ENCODE data around the gene NEK8. TPM values are rescaled to one million over a fixed set of nuclear protein-coding genes. Genes with fewer than 3 reads are reported as not detected.
A peak's percentile ranks its signal among the peaks of the same experiment; 100 is the strongest.

NEK8 gene
- total and polyA plus RNA-seq, 10 donors: 7.3 to 17.6 (median 12.1) TPM

DNA sequence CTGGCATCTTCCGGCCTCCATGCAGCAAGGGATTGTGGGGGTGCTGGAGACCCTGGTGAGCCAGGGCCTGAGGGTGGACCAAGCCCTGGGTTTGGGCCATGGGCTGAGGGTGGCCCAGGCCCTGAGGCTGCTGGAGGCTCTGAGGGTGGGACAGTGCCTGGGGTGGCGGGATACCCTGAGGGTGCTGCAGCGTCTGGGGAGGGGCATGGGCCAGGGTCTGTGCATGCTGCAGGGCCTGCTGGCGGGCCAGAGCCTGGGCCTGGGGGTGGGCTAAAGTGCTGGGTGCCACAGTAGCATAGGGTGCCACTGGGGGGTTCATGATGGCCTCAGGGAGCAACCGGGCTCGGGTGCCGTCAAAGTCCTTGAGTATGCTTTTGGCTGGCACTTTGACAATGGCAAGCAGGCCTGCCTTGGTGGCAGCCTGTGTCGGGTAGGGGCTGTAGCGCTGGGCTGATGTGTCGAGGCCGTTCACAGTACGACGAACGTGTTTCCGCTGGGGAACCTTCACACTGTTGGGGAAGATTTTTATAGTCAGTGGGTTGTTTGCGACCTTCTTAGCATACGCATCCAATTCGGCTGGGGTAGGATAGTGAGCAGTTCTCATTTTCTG is 30.8 kb downstream of the NEK8 start:
- H3K4me3 ChIP-seq: no peak overlapping the region
- intact Hi-C loops (cut with DNase I; ENCODE audit: low total_unique reads): no loop called here
- peak; percentile 68 for DNase-seq
- H3K9me3 ChIP-seq: no peaks in the 10 kb centered on the region
- TF ChIP-seq POLR2AphosphoS5 (IDR thresholded peaks at IDR 0.05) (no peak), POLR2A (IDR thresholded peaks at IDR 0.05) (no peak)
- TF ChIP-seq, protein P1, sequence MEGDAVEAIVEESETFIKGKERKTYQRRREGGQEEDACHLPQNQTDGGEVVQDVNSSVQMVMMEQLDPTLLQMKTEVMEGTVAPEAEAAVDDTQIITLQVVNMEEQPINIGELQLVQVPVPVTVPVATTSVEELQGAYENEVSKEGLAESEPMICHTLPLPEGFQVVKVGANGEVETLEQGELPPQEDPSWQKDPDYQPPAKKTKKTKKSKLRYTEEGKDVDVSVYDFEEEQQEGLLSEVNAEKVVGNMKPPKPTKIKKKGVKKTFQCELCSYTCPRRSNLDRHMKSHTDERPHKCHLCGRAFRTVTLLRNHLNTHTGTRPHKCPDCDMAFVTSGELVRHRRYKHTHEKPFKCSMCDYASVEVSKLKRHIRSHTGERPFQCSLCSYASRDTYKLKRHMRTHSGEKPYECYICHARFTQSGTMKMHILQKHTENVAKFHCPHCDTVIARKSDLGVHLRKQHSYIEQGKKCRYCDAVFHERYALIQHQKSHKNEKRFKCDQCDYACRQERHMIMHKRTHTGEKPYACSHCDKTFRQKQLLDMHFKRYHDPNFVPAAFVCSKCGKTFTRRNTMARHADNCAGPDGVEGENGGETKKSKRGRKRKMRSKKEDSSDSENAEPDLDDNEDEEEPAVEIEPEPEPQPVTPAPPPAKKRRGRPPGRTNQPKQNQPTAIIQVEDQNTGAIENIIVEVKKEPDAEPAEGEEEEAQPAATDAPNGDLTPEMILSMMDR (IDR thresholded peaks at IDR 0.05 in 8 of 11, conservative IDR thresholded peaks at IDR 0.05 in 3 of 11): no peak
- no peak overlapping the region for H3K27ac ChIP-seq
- no peaks in the 10 kb centered on the region for H3K27me3 ChIP-seq (replicated peaks in 1 of 7)
- H3K36me3 ChIP-seq: peaks cover 0 to 76% (median 23%) of the 10 kb centered on the region in 6 donors
- peaks cover 12 to 39% (median 27%) of the 10 kb centered on the region in 6 donors for H3K4me1 ChIP-seq
- 94 to 98% (median 96%) methylated on average over 15 to 18 of the region's 18 CpGs for WGBS, 5 donors

DNA sequence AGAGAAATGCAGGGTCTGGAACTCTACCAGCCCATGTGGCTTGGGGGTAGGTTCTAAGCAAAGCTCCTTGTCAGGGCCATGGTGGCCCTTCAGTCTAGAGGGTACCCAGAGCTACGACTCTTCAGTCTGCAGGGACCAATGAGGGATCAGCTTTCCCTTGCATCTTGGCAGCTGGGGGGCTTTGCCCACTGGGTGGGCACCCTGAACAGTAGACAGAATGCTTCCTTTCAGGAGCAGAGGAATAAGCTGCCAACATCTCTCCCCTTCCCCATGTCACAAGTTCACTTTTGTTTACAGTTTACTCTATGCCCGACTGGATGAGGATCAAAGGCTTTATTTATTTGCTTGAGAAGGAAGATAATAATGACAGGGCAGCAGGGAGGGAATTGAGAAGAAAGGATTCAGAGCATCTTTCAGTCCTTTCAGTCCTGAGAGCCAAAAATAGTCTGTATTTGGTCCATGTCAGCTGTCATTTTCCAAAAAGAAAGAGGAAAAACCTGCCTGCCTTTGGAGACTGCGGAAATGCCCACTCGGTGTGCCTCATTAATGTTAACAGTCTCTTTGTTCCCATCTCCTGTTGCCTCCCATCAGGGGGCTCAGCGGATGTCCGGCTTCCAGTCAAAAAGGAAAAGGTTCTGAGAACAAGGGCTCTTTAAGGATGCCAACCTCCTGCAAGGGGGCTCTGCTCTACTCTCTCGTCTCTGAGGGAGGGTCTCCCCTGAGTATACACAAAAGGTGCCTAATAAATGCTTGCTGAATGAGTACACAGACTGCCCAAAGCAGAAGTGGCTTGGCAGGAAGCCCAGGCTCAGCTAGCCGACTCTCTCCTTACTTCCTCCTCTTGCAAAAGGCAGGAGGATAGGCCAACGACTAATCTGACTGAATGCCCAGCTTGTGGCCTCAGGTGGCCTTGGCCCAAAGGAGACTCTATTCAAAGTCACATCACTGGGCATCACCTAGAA is 32.3 kb downstream of the NEK8 start:
- TF ChIP-seq, protein P1 (IDR thresholded peaks at IDR 0.05 in 8 of 11, conservative IDR thresholded peaks at IDR 0.05 in 3 of 11): no peak
- TF ChIP-seq POLR2A (IDR thresholded peaks at IDR 0.05) (no peak), POLR2AphosphoS5 (IDR thresholded peaks at IDR 0.05) (peak in 1 of 3 donors; percentile 56)
- peak; percentile 90 for DNase-seq
- intact Hi-C loops (cut with DNase I; ENCODE audit: low total_unique reads): loop anchor here (10.0 kb wide), 2 partner anchors 54 to 154 kb away; no protein-coding TSS in a partner anchor
- no peak overlapping the region for H3K4me3 ChIP-seq
- no peaks in the 10 kb centered on the region for H3K9me3 ChIP-seq
- peaks cover 0 to 91% (median 29%) of the 10 kb centered on the region in 6 donors for H3K36me3 ChIP-seq
- WGBS, 5 donors: 37 to 45% (median 38%) methylated on average over 9 of the region's 9 CpGs
- peaks cover 12 to 39% (median 27%) of the 10 kb centered on the region in 6 donors for H3K4me1 ChIP-seq
- peak overlapping the region in 7 of 8 donors; percentile 3 to 61 (median 43) for H3K27ac ChIP-seq
- H3K27me3 ChIP-seq (replicated peaks in 1 of 7): no peaks in the 10 kb centered on the region

DNA sequence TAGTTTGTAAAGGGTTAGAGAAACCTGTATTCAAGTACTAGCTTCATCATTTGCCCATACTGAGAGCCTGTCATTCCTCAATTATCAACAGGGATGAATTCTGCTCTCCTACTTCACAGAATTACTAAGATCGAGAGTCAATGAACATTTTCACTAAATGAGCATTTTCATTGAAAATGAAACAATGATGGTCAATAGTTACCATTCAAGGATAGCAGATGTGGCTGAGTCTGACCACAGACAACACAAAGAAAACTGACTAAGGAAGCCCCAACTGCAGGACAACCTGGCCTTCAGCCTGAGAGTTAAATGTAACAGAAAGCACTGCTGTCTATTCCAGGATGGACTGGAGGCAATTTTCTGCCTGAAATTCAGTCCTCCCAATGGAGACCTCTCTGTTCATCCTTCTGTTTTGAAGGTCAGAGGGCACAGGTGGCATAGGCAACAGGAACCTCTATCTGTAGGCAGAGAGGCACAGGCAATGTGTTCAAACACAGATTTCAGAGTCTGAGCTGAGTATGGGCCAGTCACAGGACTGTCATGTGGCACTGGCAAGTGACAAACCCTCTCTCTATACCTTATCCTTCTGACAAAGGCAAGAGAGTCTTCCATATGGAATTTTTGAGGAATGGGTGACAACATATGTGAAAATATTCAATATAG is 34.7 kb downstream of the NEK8 start:
- peaks cover 12 to 39% (median 27%) of the 10 kb centered on the region in 6 donors for H3K4me1 ChIP-seq
- H3K27me3 ChIP-seq (replicated peaks in 1 of 7): no peaks in the 10 kb centered on the region
- H3K27ac ChIP-seq: no peak overlapping the region
- H3K36me3 ChIP-seq: peaks cover 0 to 88% (median 33%) of the 10 kb centered on the region in 6 donors
- no peak overlapping the region for H3K4me3 ChIP-seq
- no peaks in the 10 kb centered on the region for H3K9me3 ChIP-seq
- TF ChIP-seq, protein P1 (IDR thresholded peaks at IDR 0.05 in 8 of 11, conservative IDR thresholded peaks at IDR 0.05 in 3 of 11): no peak
- TF ChIP-seq POLR2AphosphoS5 (IDR thresholded peaks at IDR 0.05) (no peak), POLR2A (IDR thresholded peaks at IDR 0.05) (no peak)
- 62 to 96% (median 86%) methylated on average over 1 of the region's 1 CpG for WGBS, 5 donors
- intact Hi-C loops (cut with DNase I; ENCODE audit: low total_unique reads): loop anchor here (10.0 kb wide), 2 partner anchors 52 to 152 kb away; no protein-coding TSS in a partner anchor
- DNase-seq: no peak
